KOPT-K1 (cell line): ENCODE data around the gene TMPRSS9.

Source experiments
- H3K27ac ChIP-seq: fragments of 200-600 bp; sonication (generic); 2 replicates; pipeline ENCODE4 v1.5.1; 2016; ENCODE audit warnings: antibody characterized with exemption, mild to moderate bottlenecking, low read depth, low read length; ENCODE audit not compliant: poor library complexity, severe bottlenecking
- H3K36me3 ChIP-seq: fragments of 200-600 bp; sonication (generic); 2 replicates; pipeline ENCODE4 v1.5.1; 2017; ENCODE audit warnings: antibody characterized with exemption, mild to moderate bottlenecking, low read length, moderate library complexity; ENCODE audit not compliant: insufficient read depth
- H3K9me3 ChIP-seq: fragments of 200-600 bp; sonication (generic); 2 replicates; pipeline ENCODE4 v1.5.1; 2017; ENCODE audit warnings: antibody characterized with exemption, low read length, mild to moderate bottlenecking; ENCODE audit not compliant: insufficient read depth, poor library complexity, severe bottlenecking

TMPRSS9 gene

DNA sequence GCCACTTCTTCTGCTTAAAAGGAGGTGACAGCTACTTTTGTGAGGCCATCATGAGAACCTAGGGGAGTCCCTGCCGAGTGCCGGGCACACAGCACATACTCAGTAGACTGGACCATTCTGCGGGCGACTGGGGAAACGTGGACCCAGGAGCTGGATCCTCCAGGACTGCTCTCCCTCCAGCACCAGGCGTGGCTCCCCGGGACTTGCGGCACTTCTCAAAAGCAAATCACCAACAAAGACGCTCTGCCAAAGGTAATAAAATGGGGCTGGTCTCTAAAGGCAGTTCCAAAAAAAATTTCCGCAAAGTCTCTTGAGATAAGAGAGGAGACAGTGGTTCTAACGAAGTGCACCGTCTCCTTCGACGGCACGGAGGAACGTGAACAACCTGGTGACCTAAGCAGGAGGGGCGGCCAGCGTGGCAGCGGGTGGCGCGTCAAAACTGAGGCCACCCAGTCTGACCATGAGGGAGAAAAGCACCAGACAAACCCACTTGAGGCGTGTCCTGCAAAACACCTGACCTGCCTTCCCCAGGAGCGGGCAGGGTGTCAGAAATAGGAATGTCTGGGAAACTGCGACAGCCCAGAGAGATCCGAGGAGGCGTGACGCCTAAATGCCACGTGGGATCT lies 1.4 kb upstream of the TMPRSS9 start:
- no peak overlapping the region for H3K27ac ChIP-seq
- H3K9me3 ChIP-seq, result no peaks in the 10 kb centered on the region
- H3K36me3 ChIP-seq, result peaks cover 4% of the 10 kb centered on the region; the same call in 1 of the 2 replicates

- H3K27ac ChIP-seq, result no peak overlapping the region
- H3K36me3 ChIP-seq, result no peaks in the 10 kb centered on the region
- H3K9me3 ChIP-seq, result no peaks in the 10 kb centered on the region
Measured at GRCh38 chr19:2360833-2361232, 768 bp downstream of the TMPRSS9 start.

DNA sequence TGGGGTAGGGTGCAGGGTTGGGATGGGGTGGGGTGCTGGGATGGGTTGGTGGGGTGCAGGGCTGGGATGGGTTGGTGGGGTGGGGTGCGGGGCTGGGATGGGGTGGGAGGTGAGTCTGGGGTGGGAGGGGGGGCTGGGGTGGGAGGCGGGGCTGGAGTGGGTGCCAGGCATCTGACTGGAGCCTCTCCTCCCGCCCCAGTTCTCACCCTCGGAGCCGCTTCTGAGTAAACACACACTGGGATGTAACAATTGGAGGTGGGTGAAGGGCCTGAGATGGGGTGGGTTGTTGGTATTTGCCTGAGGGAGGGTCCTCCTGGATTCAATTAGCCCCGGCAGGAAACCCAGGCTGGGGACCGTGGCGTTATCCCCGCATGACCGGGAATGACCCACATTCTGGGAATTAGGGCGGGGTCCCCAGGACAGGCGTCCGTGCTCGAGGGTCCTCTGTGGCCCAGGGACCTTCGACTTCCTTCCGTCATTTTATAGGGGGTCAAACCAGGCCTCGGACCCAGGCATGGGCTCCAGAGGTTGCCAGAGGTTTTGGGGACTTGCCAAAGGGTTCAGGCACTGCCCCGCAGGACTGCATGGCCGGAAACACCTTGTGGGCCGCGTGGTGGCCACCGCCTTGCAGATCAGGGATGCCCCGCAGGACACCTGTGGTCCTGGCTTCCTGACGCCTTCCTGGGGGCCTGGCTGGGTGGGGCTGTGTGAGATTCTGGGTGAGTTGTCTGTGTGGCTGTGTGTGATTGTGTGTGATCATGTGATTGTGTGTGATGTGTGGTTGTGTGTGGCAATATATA lies 1.4 kb downstream of the TMPRSS9 start:
- H3K27ac ChIP-seq, result no peak overlapping the region
- H3K9me3 ChIP-seq, result no peaks in the 10 kb centered on the region
- no peaks in the 10 kb centered on the region for H3K36me3 ChIP-seq

GRCh38 chr19:2362046-2362969 lies 2.2 kb downstream of the TMPRSS9 start:
- no peaks in the 10 kb centered on the region for H3K36me3 ChIP-seq

DNA sequence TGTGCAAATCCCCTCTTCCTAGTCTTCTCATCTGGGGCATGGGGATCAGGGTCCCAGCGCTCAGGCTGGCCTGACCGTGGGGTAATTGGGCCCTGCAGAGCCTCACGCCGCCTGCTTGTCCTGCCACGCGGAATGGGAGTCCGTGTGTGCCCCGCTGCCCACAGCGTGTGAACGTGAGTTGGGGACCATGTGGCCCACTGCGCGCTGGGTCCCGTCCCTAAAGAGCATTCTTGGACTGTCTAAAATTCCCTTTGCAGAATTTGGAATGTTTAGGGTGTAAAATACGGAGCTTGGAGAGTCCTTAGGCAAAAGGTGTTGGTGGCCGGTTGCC lies 2.9 kb downstream of the TMPRSS9 start:
- H3K9me3 ChIP-seq, result no peaks in the 10 kb centered on the region
- no peaks in the 10 kb centered on the region for H3K36me3 ChIP-seq

More at GRCh38 chr19:2362046-2362969, 2.2 kb downstream of the TMPRSS9 start:
- Histone ChIP-seq H3K9me3 (no peaks in the 10 kb centered on the region), H3K27ac (no peak overlapping the region)

GRCh38 chr19:2363419-2363818 lies 3.4 kb downstream of the TMPRSS9 start:
- Histone ChIP-seq H3K36me3 (no peaks in the 10 kb centered on the region), H3K9me3 (peaks cover 2% of the 10 kb centered on the region), H3K27ac (no peak overlapping the region)

More for the DNA sequence above, 2.9 kb downstream of the TMPRSS9 start:
- no peak overlapping the region for H3K27ac ChIP-seq

- peaks cover 17% of the 10 kb centered on the region for H3K9me3 ChIP-seq
- no peaks in the 10 kb centered on the region for H3K36me3 ChIP-seq
- no peak overlapping the region for H3K27ac ChIP-seq
Measured at GRCh38 chr19:2365201-2365970, 5.3 kb downstream of the TMPRSS9 start.

DNA sequence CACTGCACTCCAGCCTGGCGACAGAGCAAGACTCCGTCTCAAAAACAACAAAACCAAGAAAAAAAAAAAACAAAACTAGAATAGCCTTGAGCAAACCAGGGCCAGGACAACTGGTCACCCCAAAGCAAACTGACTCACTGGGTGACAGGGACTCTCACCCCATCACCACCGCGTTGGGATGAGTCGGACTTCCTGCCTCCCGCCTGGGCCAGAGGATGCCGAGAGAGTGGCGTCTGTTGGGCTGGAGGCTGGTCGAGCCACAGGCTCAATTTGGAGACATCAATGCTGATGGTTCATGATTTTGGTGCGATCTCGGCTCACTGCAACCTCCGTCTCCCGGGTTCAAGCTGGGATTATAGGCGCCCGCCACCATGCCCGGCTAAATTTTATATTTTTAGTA lies 11.6 kb downstream of the TMPRSS9 start:
- Histone ChIP-seq H3K36me3 (no peaks in the 10 kb centered on the region), H3K27ac (no peak overlapping the region), H3K9me3 (peaks cover 25% of the 10 kb centered on the region)

GRCh38 chr19:2372076-2372612 lies 12.1 kb downstream of the TMPRSS9 start:
- Histone ChIP-seq H3K36me3 (no peaks in the 10 kb centered on the region), H3K27ac (no peak overlapping the region), H3K9me3 (peaks cover 25% of the 10 kb centered on the region)

- Histone ChIP-seq H3K36me3 (no peaks in the 10 kb centered on the region), H3K9me3 (peaks cover 17% of the 10 kb centered on the region), H3K27ac (no peak overlapping the region)
Measured at GRCh38 chr19:2374808-2375207, 14.7 kb downstream of the TMPRSS9 start.

GRCh38 chr19:2375353-2376121 lies 15.5 kb downstream of the TMPRSS9 start:
- Histone ChIP-seq H3K36me3 (no peaks in the 10 kb centered on the region), H3K9me3 (peaks cover 18% of the 10 kb centered on the region), H3K27ac (no peak overlapping the region)

DNA sequence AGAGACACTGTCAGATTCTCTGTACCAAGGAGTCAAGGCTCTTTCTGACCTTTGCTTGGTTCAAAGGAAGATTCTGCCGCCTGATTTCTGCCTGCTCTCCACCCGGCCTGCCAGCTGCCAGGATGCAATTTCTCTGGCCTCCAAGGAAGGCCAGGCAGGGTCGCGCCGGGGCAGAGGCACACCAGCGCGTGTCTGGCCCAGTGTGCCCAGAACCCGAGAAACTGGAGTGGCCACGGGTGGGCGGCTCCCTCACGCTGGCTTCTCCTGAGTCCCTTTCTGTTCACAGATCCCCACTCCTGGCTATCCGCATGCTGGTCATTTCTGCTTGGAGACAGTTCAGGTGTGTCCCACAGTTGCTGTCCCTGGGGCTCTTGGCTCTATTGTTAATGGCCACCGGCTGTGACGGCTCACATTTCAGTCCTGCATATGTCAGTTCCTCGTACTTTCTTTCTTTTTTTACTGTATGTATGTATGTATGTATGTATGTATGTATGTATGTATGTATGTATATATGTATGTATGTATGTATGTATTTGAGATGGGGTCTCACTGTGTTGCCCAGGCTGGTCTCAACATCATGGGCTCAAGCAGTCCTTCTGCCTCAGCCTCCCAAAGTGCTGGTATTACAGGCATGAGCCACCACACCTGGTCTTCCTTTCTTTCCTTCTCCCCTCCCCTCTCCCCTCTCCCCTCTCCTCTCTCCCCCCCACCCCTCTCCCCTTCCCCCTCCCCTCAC lies 16.9 kb downstream of the TMPRSS9 start:
- Histone ChIP-seq H3K36me3 (no peaks in the 10 kb centered on the region), H3K9me3 (peaks cover 17% of the 10 kb centered on the region), H3K27ac (no peak overlapping the region)

GRCh38 chr19:2380567-2380966 lies 20.5 kb downstream of the TMPRSS9 start:
- peaks cover 17% of the 10 kb centered on the region for H3K9me3 ChIP-seq
- no peaks in the 10 kb centered on the region for H3K36me3 ChIP-seq
- no peak overlapping the region for H3K27ac ChIP-seq
